ENCODE data around the gene DHRS2. TPM values are rescaled to one million over a fixed set of nuclear protein-coding genes. Genes with fewer than 3 reads are reported as not detected.
"Not testable (repeated sequence)": the region's sequence is repeated elsewhere in the genome, so short reads cannot be mapped to it uniquely, and the experiment has no call there.

Gene DHRS2
- total RNA-seq, 6 experiments from 2014 or later, result 0.53 to 12.3 (median 4.2) TPM

DNA sequence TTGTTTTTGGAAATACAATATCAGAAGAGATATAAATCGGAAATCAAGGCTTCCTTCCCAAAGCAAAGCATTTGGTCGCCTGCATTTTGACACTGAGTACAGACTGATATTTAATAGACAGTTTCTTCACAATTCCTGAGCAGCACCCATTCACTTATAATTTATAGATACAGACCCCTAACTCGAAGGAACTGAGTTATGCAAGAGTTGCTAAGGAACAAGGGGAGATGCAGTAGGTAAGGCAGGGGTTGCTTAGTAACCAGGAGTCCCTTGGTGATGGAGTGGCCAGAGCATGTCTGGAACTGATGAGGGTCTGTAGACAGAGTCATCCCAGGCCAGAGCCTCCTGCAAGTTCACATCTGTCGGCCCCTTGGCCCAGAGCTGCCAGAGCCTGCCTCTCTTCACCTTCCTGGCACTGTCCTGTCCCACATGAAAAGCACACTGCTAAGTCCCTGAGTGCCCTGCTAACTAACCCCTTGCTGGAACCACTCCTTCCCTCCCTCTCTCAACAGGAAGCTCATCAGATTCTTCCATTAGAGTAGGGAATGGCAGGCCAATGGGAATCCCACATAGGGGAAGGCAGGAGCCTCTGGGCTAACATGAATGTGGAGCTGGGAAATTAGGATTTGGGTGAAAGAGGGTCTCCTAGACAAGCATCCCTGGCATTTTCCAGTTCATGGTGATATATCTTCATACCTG is 3.6 kb upstream of the DHRS2 start:
- Histone ChIP-seq H3K27ac (no peak overlapping the region), H3K4me1 (no peaks in the 10 kb centered on the region), H3K27me3 (no peaks in the 10 kb centered on the region), H3K36me3 (no peaks in the 10 kb centered on the region), H3K9me3 (no peaks in the 10 kb centered on the region), H3K4me3 (peak overlapping the region in 1 of 3 donors; percentile 22)
- DNase-seq, result no peak
- ATAC-seq, result peak in 1 of 4 donors; percentile 5
- intact Hi-C loops (cut with DNase I), result no loop called here
- 41% methylated on average over 3 of the region's 4 CpGs for WGBS (ENCODE audit: insufficient coverage, low coverage, low lambda C conversion rate, missing lambda C conversion rate)
- TF ChIP-seq POLR2A (IDR thresholded peaks at IDR 0.05) (no peak), CTCF (IDR thresholded peaks at IDR 0.05) (no peak)

DNA sequence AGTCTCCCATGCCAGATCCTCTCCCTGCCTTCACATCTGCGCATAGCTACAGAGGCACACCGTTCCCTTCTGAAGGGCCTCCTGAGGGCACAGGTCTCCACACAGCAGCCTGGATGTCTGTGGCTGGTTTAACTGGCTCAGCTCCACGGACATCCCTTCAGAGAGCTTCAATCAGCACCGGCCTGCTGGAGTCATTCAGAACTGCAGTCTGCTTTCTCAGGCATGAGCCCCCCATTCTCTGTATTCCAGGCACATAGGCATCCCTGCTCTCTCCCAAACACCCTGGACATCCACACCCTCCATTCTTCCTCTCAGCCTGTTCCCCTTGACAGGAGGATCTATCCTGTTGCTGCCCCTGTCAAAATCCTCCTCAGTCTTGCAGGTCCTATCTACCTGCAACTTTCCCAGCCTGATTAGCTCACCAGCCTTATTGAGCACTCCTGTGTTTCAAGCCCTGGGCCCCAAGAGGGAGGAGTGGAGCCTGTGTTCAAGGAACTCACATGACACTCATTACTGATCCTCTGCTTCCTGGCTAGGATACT is 2.9 kb upstream of the DHRS2 start:
- no CpG with 5 or more reads among the region's 4 CpGs for WGBS (ENCODE audit: insufficient coverage, low coverage, low lambda C conversion rate, missing lambda C conversion rate)
- ATAC-seq, result no peak

GRCh38 chr14:23634698-23635412 is 1.3 kb upstream of the DHRS2 start:
- intact Hi-C loops (cut with DNase I); H3K27me3 ChIP-seq; H3K36me3 ChIP-seq; H3K9me3 ChIP-seq; ATAC-seq; H3K27ac ChIP-seq; H3K4me1 ChIP-seq; DNase-seq; H3K4me3 ChIP-seq: not testable (repeated sequence)
- WGBS (ENCODE audit: insufficient coverage, low coverage, low lambda C conversion rate, missing lambda C conversion rate), result 75% methylated on average over 4 of the region's 5 CpGs

More for the DNA sequence above, 2.9 kb upstream of the DHRS2 start:
- intact Hi-C loops (cut with DNase I), result no loop called here
- no peaks in the 10 kb centered on the region for H3K4me1 ChIP-seq
- no peak for DNase-seq
- H3K27ac ChIP-seq, result no peak overlapping the region
- no peaks in the 10 kb centered on the region for H3K9me3 ChIP-seq
- no peaks in the 10 kb centered on the region for H3K27me3 ChIP-seq
- TF ChIP-seq CTCF (IDR thresholded peaks at IDR 0.05), result no peak
- no peak for TF ChIP-seq POLR2A (IDR thresholded peaks at IDR 0.05)
- no peak overlapping the region for H3K4me3 ChIP-seq
- H3K36me3 ChIP-seq, result no peaks in the 10 kb centered on the region

GRCh38 chr14:23637312-23637654 is 1.1 kb downstream of the DHRS2 start:
- H3K36me3 ChIP-seq; H3K27me3 ChIP-seq; H3K4me1 ChIP-seq; H3K9me3 ChIP-seq; H3K27ac ChIP-seq; intact Hi-C loops (cut with DNase I); DNase-seq; ATAC-seq: not testable (repeated sequence)
- WGBS (ENCODE audit: insufficient coverage, low coverage, low lambda C conversion rate, missing lambda C conversion rate), result 90% methylated on average over 2 of the region's 4 CpGs
- peak overlapping the region in 1 of 3 donors; percentile 38 for H3K4me3 ChIP-seq

DNA sequence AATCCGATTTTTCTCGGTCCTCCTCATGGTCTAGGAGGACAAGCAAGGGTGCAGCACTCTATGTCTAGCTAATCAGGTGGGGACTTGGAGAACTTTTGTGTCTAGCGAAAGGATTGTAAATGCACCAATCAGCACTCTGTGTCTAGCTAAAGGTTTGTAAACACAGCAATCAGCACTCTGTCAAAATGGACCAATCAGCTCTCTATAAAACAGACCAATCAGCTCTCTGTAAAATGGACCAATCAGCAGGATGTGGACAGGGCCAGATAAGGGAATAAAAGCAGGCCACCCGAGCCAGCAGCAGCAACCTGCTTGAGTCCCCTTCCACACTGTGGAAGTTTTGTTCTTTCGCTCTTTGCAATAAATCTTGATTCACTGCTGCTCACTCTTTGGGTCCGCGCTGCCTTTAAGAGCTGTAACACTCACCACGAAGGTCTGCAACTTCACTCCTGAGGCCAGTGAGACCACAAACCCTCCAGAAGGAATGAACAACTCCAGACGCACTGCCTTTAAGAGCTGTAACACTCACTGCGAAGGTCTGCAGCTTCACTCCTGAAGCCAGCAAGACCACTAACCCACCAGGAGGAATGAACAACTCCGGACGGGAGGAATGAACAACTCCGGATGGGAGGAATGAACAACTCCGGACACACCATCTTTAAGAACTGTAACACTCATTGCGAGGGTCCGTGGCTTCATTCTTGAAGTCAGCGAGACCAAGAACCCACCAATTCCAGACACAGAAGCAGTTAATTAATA is 1.7 kb downstream of the DHRS2 start:
- H3K4me1 ChIP-seq; H3K27me3 ChIP-seq; ATAC-seq; DNase-seq; H3K27ac ChIP-seq; H3K9me3 ChIP-seq; H3K36me3 ChIP-seq; intact Hi-C loops (cut with DNase I): not testable (repeated sequence)
- peak overlapping the region in 1 of 3 donors; percentile 38 for H3K4me3 ChIP-seq
- 91% methylated on average over 10 of the region's 17 CpGs for WGBS (ENCODE audit: insufficient coverage, low coverage, low lambda C conversion rate, missing lambda C conversion rate)

Measured in right lobe of liver (tissue), 6 donors.